Astrocyte of the hippocampus (primary cell): ENCODE measurements around the gene CNBP.

ENCODE experiments used
- DNase-seq: peaks from one replicate; pipeline ENCODE4 v3.0.0; 2011; ENCODE audit warnings: low read depth, low spot score

CNBP gene

GRCh38 chr3:129131465-129132088, 52.1 kb downstream of the CNBP start:
- DNase-seq, result no peak

GRCh38 chr3:129130291-129130813, 53.3 kb downstream of the CNBP start:
- no peak for DNase-seq

GRCh38 chr3:129128357-129129155, 55.1 kb downstream of the CNBP start:
- no peak for DNase-seq

GRCh38 chr3:129126726-129127280, 56.9 kb downstream of the CNBP start:
- no peak for DNase-seq

- DNase-seq, result no peak
These were observed 60.2 kb downstream of the CNBP start for GRCh38 chr3:129123314-129124060.

- DNase-seq, result peak; percentile 12
These were observed 61.2 kb downstream of the CNBP start for GRCh38 chr3:129122412-129123011.

GRCh38 chr3:129121792-129122411, 61.8 kb downstream of the CNBP start, which contains the start of gene RAB43:
Gene RAB43 (minus strand): TSS chr3:129121804. CDS start chr3:129121489, 315 bp downstream.
- DNase-seq, result peak; percentile 97

- DNase-seq, result peak; percentile 69
These were observed 62.5 kb downstream of the CNBP start for GRCh38 chr3:129121016-129121791.

- DNase-seq, result peak; percentile 92
These were observed 63.3 kb downstream of the CNBP start for GRCh38 chr3:129120254-129121004.

GRCh38 chr3:129119365-129120100, 64.2 kb downstream of the CNBP start:
- DNase-seq, result no peak

GRCh38 chr3:129118745-129119144, 65.0 kb downstream of the CNBP start:
- no peak for DNase-seq
